Endothelial cell of umbilical vein (primary cell): Measurements from ENCODE around the gene CTNND2.

Source experiments
- EZH2 ChIP-seq: IDR thresholded peaks from 2 replicates; pipeline ENCODE4 v1.6.1; 2012; ENCODE audit warnings: borderline replicate concordance, low read depth, mild to moderate bottlenecking, moderate library complexity, low read length, inconsistent platforms; ENCODE audit not compliant: severe bottlenecking
- FOS ChIP-seq: IDR thresholded peaks from 2 replicates; pipeline ENCODE4 v1.6.1; 2011; ENCODE audit warnings: mild to moderate bottlenecking, low read length, moderate library complexity, borderline replicate concordance; ENCODE audit not compliant: insufficient read depth
- GATA2 ChIP-seq: IDR thresholded peaks from 2 replicates; pipeline ENCODE4 v1.7.0; 2011; ENCODE audit warnings: low read depth, mild to moderate bottlenecking, moderate library complexity, mixed read lengths, low read length; ENCODE audit not compliant: insufficient read length, insufficient read depth
- JUN ChIP-seq: IDR thresholded peaks from 2 replicates; pipeline ENCODE4 v1.6.1; 2011; ENCODE audit warnings: borderline replicate concordance, low read depth; ENCODE audit not compliant: insufficient read length, insufficient read depth
- MYC ChIP-seq: IDR thresholded peaks from one replicate; pipeline ENCODE4 v1.6.1; 2011; ENCODE audit warnings: mild to moderate bottlenecking, low read depth, low read length
- POLR2A ChIP-seq: IDR thresholded peaks from 2 replicates; pipeline ENCODE4 v1.6.1; 2012; ENCODE audit warnings: low read depth, mild to moderate bottlenecking, control low read depth, low read length
- POLR2AphosphoS5 ChIP-seq: IDR thresholded peaks from 2 replicates; pipeline ENCODE4 v1.6.1; 2012; ENCODE audit warnings: low read depth, mild to moderate bottlenecking, control low read depth, low read length, moderate library complexity; ENCODE audit not compliant: insufficient read depth
- TF ChIP-seq, protein P1 (sequence below), 2 donors: IDR thresholded peaks; 1 replicate in 1 of 2; 2 replicates in 1 of 2; pipeline ENCODE4 v1.5.1; 2011; ENCODE audit warnings: low read length in 2 of 2, mild to moderate bottlenecking in 2 of 2, moderate library complexity in 2 of 2, control low read depth in 1 of 2, inconsistent platforms in 1 of 2, low read depth in 1 of 2; ENCODE audit not compliant: insufficient read depth in 1 of 2; ENCODE audit errors: extremely low read depth in 1 of 2
- TF ChIP-seq, protein P2 (sequence below): IDR thresholded peaks from 2 replicates; pipeline ENCODE4 v1.6.1; 2011; ENCODE audit not compliant: insufficient read depth, insufficient read length

DNA sequence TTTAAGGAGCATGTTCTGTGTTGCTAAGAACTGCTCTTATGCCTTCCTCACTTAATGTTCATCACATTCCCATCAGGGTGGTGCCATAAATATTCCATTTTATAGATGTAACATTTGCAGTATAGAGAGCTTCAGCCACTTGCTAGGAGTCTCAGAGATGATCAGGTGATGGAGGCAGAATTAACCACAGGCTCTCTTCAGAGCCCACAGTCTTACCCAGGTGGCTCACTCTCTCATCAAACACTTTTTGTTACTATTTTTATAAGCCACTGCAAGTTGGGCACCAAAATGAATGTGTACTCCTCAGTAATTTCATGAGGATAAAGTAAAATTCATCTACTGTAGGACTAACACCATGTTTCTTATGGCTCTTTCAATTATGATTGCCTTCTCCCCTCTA lies 651.7 kb downstream of the CTNND2 start:
- TF ChIP-seq POLR2AphosphoS5 = no peak
- TF ChIP-seq, protein P1, sequence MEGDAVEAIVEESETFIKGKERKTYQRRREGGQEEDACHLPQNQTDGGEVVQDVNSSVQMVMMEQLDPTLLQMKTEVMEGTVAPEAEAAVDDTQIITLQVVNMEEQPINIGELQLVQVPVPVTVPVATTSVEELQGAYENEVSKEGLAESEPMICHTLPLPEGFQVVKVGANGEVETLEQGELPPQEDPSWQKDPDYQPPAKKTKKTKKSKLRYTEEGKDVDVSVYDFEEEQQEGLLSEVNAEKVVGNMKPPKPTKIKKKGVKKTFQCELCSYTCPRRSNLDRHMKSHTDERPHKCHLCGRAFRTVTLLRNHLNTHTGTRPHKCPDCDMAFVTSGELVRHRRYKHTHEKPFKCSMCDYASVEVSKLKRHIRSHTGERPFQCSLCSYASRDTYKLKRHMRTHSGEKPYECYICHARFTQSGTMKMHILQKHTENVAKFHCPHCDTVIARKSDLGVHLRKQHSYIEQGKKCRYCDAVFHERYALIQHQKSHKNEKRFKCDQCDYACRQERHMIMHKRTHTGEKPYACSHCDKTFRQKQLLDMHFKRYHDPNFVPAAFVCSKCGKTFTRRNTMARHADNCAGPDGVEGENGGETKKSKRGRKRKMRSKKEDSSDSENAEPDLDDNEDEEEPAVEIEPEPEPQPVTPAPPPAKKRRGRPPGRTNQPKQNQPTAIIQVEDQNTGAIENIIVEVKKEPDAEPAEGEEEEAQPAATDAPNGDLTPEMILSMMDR (IDR thresholded peaks at IDR 0.05; ENCODE audit: extremely low read depth in 1 of 2, insufficient read depth in 1 of 2, low read depth in 1 of 2, low read length in 2 of 2) = no peak
- TF ChIP-seq POLR2A = no peak
- TF ChIP-seq EZH2 = no peak
- TF ChIP-seq FOS = no peak
- TF ChIP-seq, protein P2, sequence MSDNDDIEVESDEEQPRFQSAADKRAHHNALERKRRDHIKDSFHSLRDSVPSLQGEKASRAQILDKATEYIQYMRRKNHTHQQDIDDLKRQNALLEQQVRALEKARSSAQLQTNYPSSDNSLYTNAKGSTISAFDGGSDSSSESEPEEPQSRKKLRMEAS = no peak
- TF ChIP-seq MYC = no peak
- no peak for TF ChIP-seq JUN
- TF ChIP-seq GATA2 = no peak
